HepG2 (cell line): ENCODE data around the gene BCL7A. TPM values are rescaled to one million over a fixed set of nuclear protein-coding genes. Genes with fewer than 3 reads are reported as not detected.

ENCODE experiments used
- DNMT1 ChIP-seq: sonication (generic); formaldehyde crosslinking; IDR thresholded peaks from 2 replicates; pipeline ENCODE4 v1.5.1; 2020; ENCODE audit warnings: mild to moderate bottlenecking, missing genetic modification reagents
- FIP1L1 ChIP-seq: fragments of 200-400 bp; formaldehyde crosslinking; IDR thresholded peaks from 2 replicates; pipeline ENCODE4 v1.6.1; 2018; ENCODE audit warnings: low read depth, mild to moderate bottlenecking, low read length, moderate library complexity, borderline replicate concordance; ENCODE audit not compliant: insufficient read depth
- FOXK1 ChIP-seq: sonication (generic); formaldehyde crosslinking; IDR thresholded peaks from 2 replicates; pipeline ENCODE4 v1.4.0; 2020; ENCODE audit warnings: low read depth, missing genetic modification reagents, borderline replicate concordance
- GABPB1 ChIP-seq: IDR thresholded peaks from 2 replicates; pipeline ENCODE4 v1.6.1; 2016; ENCODE audit warnings: mild to moderate bottlenecking, missing genetic modification reagents, moderate library complexity, missing compliant biosample characterization
- GTF2F1 ChIP-seq: fragments of 150-350 bp; IDR thresholded peaks from 2 replicates; pipeline ENCODE4 v1.6.1; 2014; ENCODE audit warnings: low read length
- HNRNPLL ChIP-seq: fragments of 200-400 bp; formaldehyde crosslinking; IDR thresholded peaks from 2 replicates; pipeline ENCODE4 v1.6.1; 2017; ENCODE audit warnings: mild to moderate bottlenecking, low read depth, low read length; ENCODE audit not compliant: poor library complexity, severe bottlenecking
- KDM1A ChIP-seq: IDR thresholded peaks from 2 replicates; pipeline ENCODE4 v1.6.1; 2016; ENCODE audit warnings: missing compliant biosample characterization
- KDM6A ChIP-seq: IDR thresholded peaks from 2 replicates; pipeline ENCODE4 v1.6.1; 2016; ENCODE audit warnings: low read depth
- NKX3-1 ChIP-seq: sonication (generic); formaldehyde crosslinking; IDR thresholded peaks from 2 replicates; pipeline ENCODE4 v1.5.0; 2020; ENCODE audit warnings: missing genetic modification reagents
- NR1H2 ChIP-seq: sonication (generic); formaldehyde crosslinking; IDR thresholded peaks from 2 replicates; pipeline ENCODE4 v1.8.1; 2022; ENCODE audit warnings: low read depth, missing genetic modification reagents, borderline replicate concordance
- NR2F6 ChIP-seq, 2 experiments: IDR thresholded peaks; 2 replicates each; pipeline ENCODE4 v1.6.1; 2016; ENCODE audit warnings: antibody characterized with exemption in 1 of 2, mild to moderate bottlenecking in 1 of 2
- U2AF1 ChIP-seq: fragments of 200-400 bp; formaldehyde crosslinking; optimal IDR thresholded peaks from 2 replicates; pipeline ENCODE3; 2017; ENCODE audit warnings: mild to moderate bottlenecking, low read depth, low read length
- ZFP36 ChIP-seq: fragments of 150-350 bp; IDR thresholded peaks from 2 replicates; pipeline ENCODE4 v1.6.1; 2018; ENCODE audit warnings: borderline replicate concordance, low read length, low read depth; ENCODE audit not compliant: partially characterized antibody
- ZFY ChIP-seq: sonication (generic); formaldehyde crosslinking; IDR thresholded peaks from 2 replicates; pipeline ENCODE4 v1.4.0; 2020; ENCODE audit warnings: missing genetic modification reagents
- ZNF10 ChIP-seq: sonication (generic); formaldehyde crosslinking; IDR thresholded peaks from 2 replicates; pipeline ENCODE4 v1.4.0; 2020; ENCODE audit warnings: mild to moderate bottlenecking, low read depth, missing genetic modification reagents, borderline replicate concordance
- ZNF274 ChIP-seq: sonication (generic); formaldehyde crosslinking; IDR thresholded peaks from 2 replicates; pipeline ENCODE4 v1.5.1; 2020; ENCODE audit warnings: mild to moderate bottlenecking, missing genetic modification reagents
- ZNF558 ChIP-seq: sonication (generic); formaldehyde crosslinking; IDR thresholded peaks from 2 replicates; pipeline ENCODE4 v1.9.0; 2022; ENCODE audit warnings: mild to moderate bottlenecking, missing genetic modification reagents, borderline replicate concordance
- ZNF879 ChIP-seq: sonication (generic); formaldehyde crosslinking; IDR thresholded peaks from 2 replicates; pipeline ENCODE4 v1.8.1; 2023; ENCODE audit warnings: missing genetic modification reagents
- ZSCAN12 ChIP-seq: sonication (generic); formaldehyde crosslinking; IDR thresholded peaks from 2 replicates; pipeline ENCODE4 v1.9.0; 2021; ENCODE audit warnings: mild to moderate bottlenecking, missing genetic modification reagents
- polyA plus RNA-seq, 8 experiments: library from polyadenylated mRNA; depleted of rRNA in 3 of 8; stranded (reverse) in 7 of 8; unstranded in 1 of 8; fragments of >200 nt; fragmentation: Illumina TruSeq in 4 of 8; extraction: Trizol in 4 of 8; gene quantifications; 2 replicates each; pipeline versions ENCODE4 v1.2.1 to v1.2.3, GENCODE V29; 2011 to 2016; ENCODE audit warnings: low read depth in 4 of 8, missing spikeins in 1 of 8, mixed read lengths in 1 of 8; ENCODE audit not compliant: insufficient read depth in 1 of 8
- total RNA-seq, 5 experiments: library from RNA; depleted of rRNA; stranded (reverse); fragments of >200 nt; fragmentation: Illumina TruSeq; extraction: Trizol; gene quantifications; 2 replicates each; pipeline ENCODE4 v1.2.3, GENCODE V29; 2016; ENCODE audit warnings: low read depth in 1 of 5
- TF ChIP-seq, protein P1 (sequence below): sonication (generic); formaldehyde crosslinking; IDR thresholded peaks from 2 replicates; pipeline ENCODE4 v1.5.0; 2020; ENCODE audit warnings: mild to moderate bottlenecking, missing genetic modification reagents, borderline replicate concordance
- TF ChIP-seq, protein P2 (sequence below): sonication (generic); formaldehyde crosslinking; IDR thresholded peaks from 2 replicates; pipeline ENCODE4 v1.4.0; 2020; ENCODE audit warnings: missing genetic modification reagents
- TF ChIP-seq, protein P3 (sequence below): sonication (generic); formaldehyde crosslinking; IDR thresholded peaks from 2 replicates; pipeline ENCODE4 v1.8.1; 2023; ENCODE audit warnings: missing genetic modification reagents, mild to moderate bottlenecking, borderline replicate concordance

BCL7A gene
- total and polyA plus RNA-seq, 2 of the 13 experiments (the other 11 are each of a cell fraction or from before 2014, with no cell fraction given): 4.1 to 6.2 TPM

DNA sequence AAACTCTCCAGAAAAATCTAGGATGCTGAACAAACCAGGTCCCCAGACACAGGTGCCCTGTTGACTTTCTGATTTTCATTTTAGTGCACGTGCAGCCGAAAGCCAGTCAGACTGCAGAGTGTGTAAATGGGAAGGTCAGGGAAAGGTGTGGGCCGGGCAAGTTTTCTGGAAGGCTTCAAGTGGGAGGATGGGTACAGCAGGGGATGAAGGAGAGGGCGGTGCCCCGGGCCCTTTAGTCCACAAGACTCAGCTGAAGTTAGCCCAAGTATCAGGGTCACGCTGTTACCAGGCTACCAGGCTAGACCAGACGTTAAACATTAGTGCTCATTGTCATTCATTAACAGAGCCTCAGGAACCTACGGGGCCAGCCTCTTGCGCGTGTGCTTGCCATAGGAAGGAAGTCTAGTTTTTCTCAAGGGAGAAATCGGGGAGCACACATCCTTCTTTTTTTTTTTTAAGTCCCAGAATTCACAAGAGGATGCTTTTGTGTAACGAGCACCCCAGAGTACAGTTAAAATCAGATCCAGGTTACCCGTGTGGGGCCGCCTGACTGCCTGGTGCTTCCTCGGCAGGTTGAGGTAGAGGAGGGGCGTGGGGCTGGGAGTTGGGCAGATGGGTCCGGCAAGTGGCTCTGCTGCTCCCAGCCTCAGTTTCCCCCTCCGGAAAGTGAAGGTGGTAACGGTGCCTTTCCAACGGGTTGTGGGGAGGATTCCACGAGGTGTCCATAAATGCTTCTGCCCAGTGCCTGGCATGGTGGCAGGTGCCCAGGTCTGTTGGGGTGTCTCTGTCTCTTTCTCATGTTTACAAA, 19.1 kb downstream of the BCL7A start (continued):
- TF ChIP-seq, protein P1, sequence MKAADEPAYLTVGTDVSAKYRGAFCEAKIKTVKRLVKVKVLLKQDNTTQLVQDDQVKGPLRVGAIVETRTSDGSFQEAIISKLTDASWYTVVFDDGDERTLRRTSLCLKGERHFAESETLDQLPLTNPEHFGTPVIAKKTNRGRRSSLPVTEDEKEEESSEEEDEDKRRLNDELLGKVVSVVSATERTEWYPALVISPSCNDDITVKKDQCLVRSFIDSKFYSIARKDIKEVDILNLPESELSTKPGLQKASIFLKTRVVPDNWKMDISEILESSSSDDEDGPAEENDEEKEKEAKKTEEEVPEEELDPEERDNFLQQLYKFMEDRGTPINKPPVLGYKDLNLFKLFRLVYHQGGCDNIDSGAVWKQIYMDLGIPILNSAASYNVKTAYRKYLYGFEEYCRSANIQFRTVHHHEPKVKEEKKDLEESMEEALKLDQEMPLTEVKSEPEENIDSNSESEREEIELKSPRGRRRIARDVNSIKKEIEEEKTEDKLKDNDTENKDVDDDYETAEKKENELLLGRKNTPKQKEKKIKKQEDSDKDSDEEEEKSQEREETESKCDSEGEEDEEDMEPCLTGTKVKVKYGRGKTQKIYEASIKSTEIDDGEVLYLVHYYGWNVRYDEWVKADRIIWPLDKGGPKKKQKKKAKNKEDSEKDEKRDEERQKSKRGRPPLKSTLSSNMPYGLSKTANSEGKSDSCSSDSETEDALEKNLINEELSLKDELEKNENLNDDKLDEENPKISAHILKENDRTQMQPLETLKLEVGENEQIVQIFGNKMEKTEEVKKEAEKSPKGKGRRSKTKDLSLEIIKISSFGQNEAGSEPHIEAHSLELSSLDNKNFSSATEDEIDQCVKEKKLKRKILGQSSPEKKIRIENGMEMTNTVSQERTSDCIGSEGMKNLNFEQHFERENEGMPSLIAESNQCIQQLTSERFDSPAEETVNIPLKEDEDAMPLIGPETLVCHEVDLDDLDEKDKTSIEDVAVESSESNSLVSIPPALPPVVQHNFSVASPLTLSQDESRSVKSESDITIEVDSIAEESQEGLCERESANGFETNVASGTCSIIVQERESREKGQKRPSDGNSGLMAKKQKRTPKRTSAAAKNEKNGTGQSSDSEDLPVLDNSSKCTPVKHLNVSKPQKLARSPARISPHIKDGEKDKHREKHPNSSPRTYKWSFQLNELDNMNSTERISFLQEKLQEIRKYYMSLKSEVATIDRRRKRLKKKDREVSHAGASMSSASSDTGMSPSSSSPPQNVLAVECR: no peak; the same call in 1 of the 2 replicates
- no peak for TF ChIP-seq ZNF558 (CRISPR knock-in tag)
- no peak for TF ChIP-seq NR1H2 (CRISPR knock-in tag)
- TF ChIP-seq ZFY: peak; percentile 38; the same call in 1 of the 2 replicates
- TF ChIP-seq NKX3-1 (CRISPR knock-in tag): no peak
- no peak for TF ChIP-seq ZFP36
- TF ChIP-seq ZSCAN12 (CRISPR knock-in tag): no peak
- TF ChIP-seq ZNF274 (CRISPR knock-in tag): no peak
- TF ChIP-seq, protein P2, sequence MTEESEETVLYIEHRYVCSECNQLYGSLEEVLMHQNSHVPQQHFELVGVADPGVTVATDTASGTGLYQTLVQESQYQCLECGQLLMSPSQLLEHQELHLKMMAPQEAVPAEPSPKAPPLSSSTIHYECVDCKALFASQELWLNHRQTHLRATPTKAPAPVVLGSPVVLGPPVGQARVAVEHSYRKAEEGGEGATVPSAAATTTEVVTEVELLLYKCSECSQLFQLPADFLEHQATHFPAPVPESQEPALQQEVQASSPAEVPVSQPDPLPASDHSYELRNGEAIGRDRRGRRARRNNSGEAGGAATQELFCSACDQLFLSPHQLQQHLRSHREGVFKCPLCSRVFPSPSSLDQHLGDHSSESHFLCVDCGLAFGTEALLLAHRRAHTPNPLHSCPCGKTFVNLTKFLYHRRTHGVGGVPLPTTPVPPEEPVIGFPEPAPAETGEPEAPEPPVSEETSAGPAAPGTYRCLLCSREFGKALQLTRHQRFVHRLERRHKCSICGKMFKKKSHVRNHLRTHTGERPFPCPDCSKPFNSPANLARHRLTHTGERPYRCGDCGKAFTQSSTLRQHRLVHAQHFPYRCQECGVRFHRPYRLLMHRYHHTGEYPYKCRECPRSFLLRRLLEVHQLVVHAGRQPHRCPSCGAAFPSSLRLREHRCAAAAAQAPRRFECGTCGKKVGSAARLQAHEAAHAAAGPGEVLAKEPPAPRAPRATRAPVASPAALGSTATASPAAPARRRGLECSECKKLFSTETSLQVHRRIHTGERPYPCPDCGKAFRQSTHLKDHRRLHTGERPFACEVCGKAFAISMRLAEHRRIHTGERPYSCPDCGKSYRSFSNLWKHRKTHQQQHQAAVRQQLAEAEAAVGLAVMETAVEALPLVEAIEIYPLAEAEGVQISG (CRISPR knock-in tag): 0 out of 2 replicates have a peak, but pooled peaks have one; percentile 7
- no peak for TF ChIP-seq FIP1L1
- peak; percentile 36; the same call in 1 of the 2 replicates for TF ChIP-seq NR2F6 (IDR thresholded peaks at IDR 0.05)
- TF ChIP-seq NR2F6 (CRISPR knock-in tag; IDR thresholded peaks at IDR 0.05): peak; percentile 47; the same call in 1 of the 2 replicates
- TF ChIP-seq GABPB1 (CRISPR knock-in tag): no peak
- TF ChIP-seq ZNF879 (CRISPR knock-in tag): no peak
- no peak for TF ChIP-seq U2AF1
- no peak for TF ChIP-seq GTF2F1
- TF ChIP-seq, protein P3, sequence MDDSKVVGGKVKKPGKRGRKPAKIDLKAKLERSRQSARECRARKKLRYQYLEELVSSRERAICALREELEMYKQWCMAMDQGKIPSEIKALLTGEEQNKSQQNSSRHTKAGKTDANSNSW (CRISPR knock-in tag): no peak
- no peak for TF ChIP-seq KDM1A (CRISPR knock-in tag)
- no peak for TF ChIP-seq ZNF10 (CRISPR knock-in tag)
- 0 out of 2 replicates have a peak, but pooled peaks have one; percentile 24 for TF ChIP-seq KDM6A (CRISPR knock-in tag)
- TF ChIP-seq HNRNPLL: no peak
- 0 out of 2 replicates have a peak, but pooled peaks have one; percentile 23 for TF ChIP-seq FOXK1
- no peak for TF ChIP-seq DNMT1 (CRISPR knock-in tag)
